DOHH2 (cell line): ENCODE measurements around the gene SVOPL.

ENCODE experiments used
- H3F3A ChIP-seq: fragments of 200-600 bp; sonication (generic), shearing (Covaris generic); 2 replicates; pipeline ENCODE4 v1.6.0; 2016; ENCODE audit warnings: antibody characterized with exemption, mild to moderate bottlenecking; ENCODE audit not compliant: control insufficient read depth, insufficient read depth
- H3K27ac ChIP-seq: fragments of 200-600 bp; sonication (generic); 2 replicates; pipeline ENCODE4 v1.5.1; 2014; ENCODE audit warnings: low read depth, mild to moderate bottlenecking, low read length, moderate library complexity
- H3K27me3 ChIP-seq: fragments of 200-600 bp; sonication (generic); 2 replicates; pipeline ENCODE4 v1.6.1; 2014; ENCODE audit warnings: mild to moderate bottlenecking, low read length, mixed read lengths; ENCODE audit not compliant: control insufficient read depth
- H3K36me3 ChIP-seq: fragments of 200-600 bp; sonication (generic); 2 replicates; pipeline ENCODE4 v1.6.1; 2014; ENCODE audit warnings: mild to moderate bottlenecking, low read length, moderate library complexity, mixed read lengths; ENCODE audit not compliant: control insufficient read depth
- H3K4me1 ChIP-seq: fragments of 200-600 bp; sonication (generic); 2 replicates; pipeline ENCODE4 v1.6.1; 2014; ENCODE audit warnings: mild to moderate bottlenecking, low read length, mixed read lengths; ENCODE audit not compliant: control insufficient read depth
- H3K4me2 ChIP-seq: fragments of 200-600 bp; sonication (generic); 2 replicates; pipeline ENCODE4 v1.6.0; 2014; ENCODE audit warnings: mild to moderate bottlenecking, low read length, moderate library complexity
- H3K4me3 ChIP-seq: fragments of 200-600 bp; sonication (generic); 2 replicates; pipeline ENCODE4 v1.5.1; 2014; ENCODE audit warnings: mild to moderate bottlenecking, low read length, mixed read lengths
- H3K79me2 ChIP-seq: fragments of 200-600 bp; sonication (generic); 2 replicates; pipeline ENCODE4 v1.6.1; 2014; ENCODE audit warnings: mild to moderate bottlenecking, low read length, mixed read lengths; ENCODE audit not compliant: control insufficient read depth
- H3K9me2 ChIP-seq: fragments of 200-600 bp; sonication (generic); replicated peaks from 2 replicates; pipeline ENCODE4 v1.6.1; 2014; ENCODE audit warnings: mild to moderate bottlenecking, low read length, mixed read lengths; ENCODE audit not compliant: control insufficient read depth
- H3K9me3 ChIP-seq: fragments of 200-600 bp; sonication (generic); 2 replicates; pipeline ENCODE4 v1.6.1; 2014; ENCODE audit warnings: antibody characterized with exemption, low read length, mixed read lengths; ENCODE audit not compliant: control insufficient read depth, insufficient read depth
- H4K20me1 ChIP-seq: fragments of 200-600 bp; sonication (generic); 2 replicates; pipeline ENCODE4 v1.6.0; 2014; ENCODE audit warnings: low read depth, mild to moderate bottlenecking, antibody characterized with exemption, low read length, moderate library complexity; ENCODE audit not compliant: control insufficient read depth, insufficient read depth
- EZH2phosphoT487 ChIP-seq: fragments of 200-600 bp; sonication (generic); IDR thresholded peaks from 2 replicates; pipeline ENCODE4 v1.6.1; 2017; ENCODE audit warnings: borderline replicate concordance, mild to moderate bottlenecking, antibody characterized with exemption, low read length, moderate library complexity, mixed read lengths
- TF ChIP-seq, protein P1 (sequence below): fragments of 200-600 bp; sonication (generic); IDR thresholded peaks from one replicate; pipeline ENCODE4 v1.5.1; 2014; ENCODE audit warnings: antibody characterized with exemption, mild to moderate bottlenecking, low read depth, low read length; ENCODE audit not compliant: poor library complexity, severe bottlenecking

Gene SVOPL

DNA sequence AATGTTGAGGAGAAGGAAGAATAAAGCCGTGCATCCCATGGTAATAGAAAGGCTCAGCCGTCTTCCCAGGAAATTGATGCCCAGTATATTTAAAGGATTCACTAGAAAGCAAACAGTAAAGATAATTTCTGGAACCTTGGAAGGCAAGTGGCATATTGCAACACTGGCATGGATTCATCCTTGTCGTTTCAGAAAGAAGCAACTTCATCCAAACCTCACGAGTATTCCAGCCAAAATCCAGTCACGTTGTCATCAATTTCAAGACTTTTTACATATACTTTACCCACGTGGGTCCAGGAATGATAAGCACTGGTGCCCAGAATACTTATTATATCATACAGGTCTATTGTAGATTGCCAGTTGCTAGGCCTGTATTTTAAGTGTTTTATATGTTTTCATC is 73.8 kb downstream of the SVOPL start:
- Histone ChIP-seq H3K36me3 (no peaks in the 10 kb centered on the region), H3K27ac (no peak overlapping the region), H3K79me2 (no peaks in the 10 kb centered on the region), H4K20me1 (no peaks in the 10 kb centered on the region), H3K4me3 (no peak overlapping the region), H3K9me2 (no peaks in the 10 kb centered on the region), H3K9me3 (no peaks in the 10 kb centered on the region), H3F3A (no peaks in the 10 kb centered on the region), H3K4me1 (no peaks in the 10 kb centered on the region), H3K27me3 (no peaks in the 10 kb centered on the region), H3K4me2 (no peak overlapping the region)
- no peak for TF ChIP-seq EZH2phosphoT487
- TF ChIP-seq, protein P1, sequence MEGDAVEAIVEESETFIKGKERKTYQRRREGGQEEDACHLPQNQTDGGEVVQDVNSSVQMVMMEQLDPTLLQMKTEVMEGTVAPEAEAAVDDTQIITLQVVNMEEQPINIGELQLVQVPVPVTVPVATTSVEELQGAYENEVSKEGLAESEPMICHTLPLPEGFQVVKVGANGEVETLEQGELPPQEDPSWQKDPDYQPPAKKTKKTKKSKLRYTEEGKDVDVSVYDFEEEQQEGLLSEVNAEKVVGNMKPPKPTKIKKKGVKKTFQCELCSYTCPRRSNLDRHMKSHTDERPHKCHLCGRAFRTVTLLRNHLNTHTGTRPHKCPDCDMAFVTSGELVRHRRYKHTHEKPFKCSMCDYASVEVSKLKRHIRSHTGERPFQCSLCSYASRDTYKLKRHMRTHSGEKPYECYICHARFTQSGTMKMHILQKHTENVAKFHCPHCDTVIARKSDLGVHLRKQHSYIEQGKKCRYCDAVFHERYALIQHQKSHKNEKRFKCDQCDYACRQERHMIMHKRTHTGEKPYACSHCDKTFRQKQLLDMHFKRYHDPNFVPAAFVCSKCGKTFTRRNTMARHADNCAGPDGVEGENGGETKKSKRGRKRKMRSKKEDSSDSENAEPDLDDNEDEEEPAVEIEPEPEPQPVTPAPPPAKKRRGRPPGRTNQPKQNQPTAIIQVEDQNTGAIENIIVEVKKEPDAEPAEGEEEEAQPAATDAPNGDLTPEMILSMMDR, result no peak

DNA sequence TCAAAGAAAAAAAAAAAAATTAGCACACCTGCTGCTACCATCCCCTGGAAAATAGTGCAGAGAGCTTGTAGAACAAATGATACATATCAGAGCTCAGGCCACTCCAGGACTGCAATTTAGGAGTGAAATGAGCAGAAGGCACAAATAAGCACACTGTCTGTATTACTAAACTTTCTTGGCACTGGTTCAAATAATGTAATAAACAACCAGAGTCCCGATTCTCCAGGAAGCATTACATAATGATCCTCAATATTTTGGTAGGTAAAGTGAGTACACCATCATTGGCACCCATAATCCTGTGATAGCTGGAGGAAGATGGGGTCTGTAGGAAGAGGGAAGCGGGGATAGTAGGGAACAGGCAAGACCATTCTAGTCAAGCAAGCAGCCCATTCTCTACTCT is 74.3 kb downstream of the SVOPL start:
- Histone ChIP-seq H3K4me2 (no peak overlapping the region), H3K27me3 (no peaks in the 10 kb centered on the region), H3K9me3 (no peaks in the 10 kb centered on the region), H3K36me3 (no peaks in the 10 kb centered on the region), H3K4me3 (no peak overlapping the region), H3F3A (no peaks in the 10 kb centered on the region), H4K20me1 (no peaks in the 10 kb centered on the region), H3K4me1 (no peaks in the 10 kb centered on the region), H3K79me2 (no peaks in the 10 kb centered on the region), H3K27ac (no peak overlapping the region), H3K9me2 (no peaks in the 10 kb centered on the region)
- TF ChIP-seq, protein P1, result no peak
- TF ChIP-seq EZH2phosphoT487, result no peak

DNA sequence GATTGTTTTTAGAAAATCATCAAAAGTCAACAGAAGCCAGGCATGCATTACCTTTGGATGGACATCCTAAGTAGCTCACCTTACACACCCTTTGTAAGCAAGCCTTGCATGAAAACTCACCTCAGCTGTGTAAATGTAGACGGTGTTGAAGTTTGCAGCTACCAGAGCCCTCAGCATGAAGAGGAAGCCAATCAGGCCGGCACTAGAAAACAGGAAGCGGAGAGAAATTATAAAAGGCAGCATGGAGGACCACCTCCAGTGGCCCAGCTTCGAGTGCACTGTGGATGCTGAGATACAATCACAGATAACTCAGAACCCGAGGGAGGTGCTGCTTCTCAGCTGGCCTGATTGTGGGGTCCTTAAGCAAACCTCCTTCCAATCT is 75.3 kb downstream of the SVOPL start:
- Histone ChIP-seq H3K4me3 (no peak overlapping the region), H3F3A (no peaks in the 10 kb centered on the region), H3K4me1 (no peaks in the 10 kb centered on the region), H3K9me2 (no peaks in the 10 kb centered on the region), H4K20me1 (no peaks in the 10 kb centered on the region), H3K27me3 (no peaks in the 10 kb centered on the region), H3K4me2 (no peak overlapping the region), H3K36me3 (no peaks in the 10 kb centered on the region), H3K9me3 (no peaks in the 10 kb centered on the region), H3K79me2 (no peaks in the 10 kb centered on the region), H3K27ac (no peak overlapping the region)
- no peak for TF ChIP-seq EZH2phosphoT487
- TF ChIP-seq, protein P1, result no peak
